ENCODE measurements around the gene FEN1. TPM values are rescaled to one million over a fixed set of nuclear protein-coding genes. Genes with fewer than 3 reads are reported as not detected.

FEN1 gene
- total and polyA plus RNA-seq, 9 donors: 3.7 to 8.6 (median 5.0) TPM

DNA sequence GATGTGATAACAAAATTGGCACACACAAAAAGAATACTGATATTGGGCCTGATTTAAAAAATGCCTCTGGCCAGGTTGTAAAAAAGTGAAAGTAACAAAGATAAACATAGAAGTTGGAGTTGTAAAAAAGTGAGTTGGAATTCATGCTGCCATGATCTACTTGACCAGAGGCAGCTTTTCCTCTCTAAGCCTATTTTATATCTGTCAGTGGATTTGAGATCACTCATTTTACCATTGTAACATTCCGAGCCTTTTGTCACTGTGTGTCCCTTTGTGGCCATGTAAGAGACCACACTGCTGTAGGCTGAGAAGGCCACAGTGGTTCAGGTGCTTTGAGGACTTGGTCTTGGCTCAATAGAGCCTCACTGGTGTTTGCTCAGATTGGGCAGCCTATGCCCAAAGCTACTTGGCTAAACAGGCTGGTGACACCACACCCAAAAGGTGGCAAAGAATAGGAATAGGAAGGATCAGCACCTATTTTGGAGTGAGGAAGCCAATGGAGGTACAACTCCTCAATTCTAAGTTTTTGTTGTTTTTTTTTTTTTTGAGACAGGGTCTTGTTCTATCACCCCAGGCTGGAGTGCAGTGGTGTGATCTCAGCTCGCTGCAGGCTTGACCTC is 7.1 kb downstream of the FEN1 start:
- DNase-seq: no peak
- Histone ChIP-seq H3K27ac (no peak overlapping the region), H3K27me3 (no peaks in the 10 kb centered on the region), H3K36me3 (no peaks in the 10 kb centered on the region), H3K4me1 (ENCODE audit: insufficient read depth) (no peaks in the 10 kb centered on the region), H3K9me3 (no peaks in the 10 kb centered on the region), H3K4me3 (no peak overlapping the region)
- TF ChIP-seq POLR2A (IDR thresholded peaks at IDR 0.05) (no peak), EP300 (IDR thresholded peaks at IDR 0.05) (no peak)
- TF ChIP-seq, protein P1, sequence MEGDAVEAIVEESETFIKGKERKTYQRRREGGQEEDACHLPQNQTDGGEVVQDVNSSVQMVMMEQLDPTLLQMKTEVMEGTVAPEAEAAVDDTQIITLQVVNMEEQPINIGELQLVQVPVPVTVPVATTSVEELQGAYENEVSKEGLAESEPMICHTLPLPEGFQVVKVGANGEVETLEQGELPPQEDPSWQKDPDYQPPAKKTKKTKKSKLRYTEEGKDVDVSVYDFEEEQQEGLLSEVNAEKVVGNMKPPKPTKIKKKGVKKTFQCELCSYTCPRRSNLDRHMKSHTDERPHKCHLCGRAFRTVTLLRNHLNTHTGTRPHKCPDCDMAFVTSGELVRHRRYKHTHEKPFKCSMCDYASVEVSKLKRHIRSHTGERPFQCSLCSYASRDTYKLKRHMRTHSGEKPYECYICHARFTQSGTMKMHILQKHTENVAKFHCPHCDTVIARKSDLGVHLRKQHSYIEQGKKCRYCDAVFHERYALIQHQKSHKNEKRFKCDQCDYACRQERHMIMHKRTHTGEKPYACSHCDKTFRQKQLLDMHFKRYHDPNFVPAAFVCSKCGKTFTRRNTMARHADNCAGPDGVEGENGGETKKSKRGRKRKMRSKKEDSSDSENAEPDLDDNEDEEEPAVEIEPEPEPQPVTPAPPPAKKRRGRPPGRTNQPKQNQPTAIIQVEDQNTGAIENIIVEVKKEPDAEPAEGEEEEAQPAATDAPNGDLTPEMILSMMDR (IDR thresholded peaks at IDR 0.05): no peak
- intact Hi-C loops (cut with DNase I): loop anchor here in 2 of 4 donors (5.0 to 10.0 kb wide), 5 partner anchors 75 to 513 kb away; no protein-coding TSS in a partner anchor
- 92 to 95% (median 94%) methylated on average over 2 of the region's 2 CpGs for WGBS, 3 donors

- Histone ChIP-seq H3K4me3 (no peak overlapping the region), H3K36me3 (no peaks in the 10 kb centered on the region), H3K4me1 (ENCODE audit: insufficient read depth) (no peaks in the 10 kb centered on the region), H3K27ac (no peak overlapping the region), H3K27me3 (no peaks in the 10 kb centered on the region), H3K9me3 (no peaks in the 10 kb centered on the region)
- DNase-seq: no peak
- intact Hi-C loops (cut with DNase I): loop anchor here in 1 of 4 donors (10.0 kb wide), 1 partner anchor 74 kb away; no protein-coding TSS in a partner anchor
- TF ChIP-seq EP300 (IDR thresholded peaks at IDR 0.05) (no peak), POLR2A (IDR thresholded peaks at IDR 0.05) (no peak)
- TF ChIP-seq, protein P1 (IDR thresholded peaks at IDR 0.05): no peak
- WGBS, 3 donors: 77 to 87% (median 81%) methylated on average over 3 of the region's 3 CpGs
These were observed 7.9 kb downstream of the FEN1 start for GRCh38 chr11:61800331-61801281.

DNA sequence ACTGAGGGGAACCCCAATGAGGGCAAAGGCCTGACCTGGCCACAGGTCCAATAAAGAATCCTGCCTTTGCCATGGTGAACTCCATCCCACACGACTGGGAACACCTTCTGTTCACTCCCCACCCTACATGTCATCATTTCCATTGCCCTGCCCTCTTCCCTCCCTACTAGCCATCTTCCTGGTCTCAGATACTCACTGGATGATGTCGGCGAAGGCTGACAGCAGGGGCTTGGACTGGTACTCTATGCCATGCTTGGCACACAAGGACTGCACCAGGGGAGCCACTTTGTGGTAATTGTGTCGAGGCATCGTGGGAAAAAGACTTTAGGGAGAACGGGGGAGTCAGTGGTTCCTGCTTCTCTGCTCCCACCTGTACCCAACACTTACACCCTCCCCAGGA is 9.9 kb downstream of the FEN1 start:
- H3K36me3 ChIP-seq: no peaks in the 10 kb centered on the region
- TF ChIP-seq, protein P1 (IDR thresholded peaks at IDR 0.05): no peak
- no peak for TF ChIP-seq POLR2A (IDR thresholded peaks at IDR 0.05)
- TF ChIP-seq EP300 (IDR thresholded peaks at IDR 0.05): no peak
- intact Hi-C loops (cut with DNase I): loop anchor here in 1 of 4 donors (10.0 kb wide), 1 partner anchor 72 kb away; no protein-coding TSS in a partner anchor

DNA sequence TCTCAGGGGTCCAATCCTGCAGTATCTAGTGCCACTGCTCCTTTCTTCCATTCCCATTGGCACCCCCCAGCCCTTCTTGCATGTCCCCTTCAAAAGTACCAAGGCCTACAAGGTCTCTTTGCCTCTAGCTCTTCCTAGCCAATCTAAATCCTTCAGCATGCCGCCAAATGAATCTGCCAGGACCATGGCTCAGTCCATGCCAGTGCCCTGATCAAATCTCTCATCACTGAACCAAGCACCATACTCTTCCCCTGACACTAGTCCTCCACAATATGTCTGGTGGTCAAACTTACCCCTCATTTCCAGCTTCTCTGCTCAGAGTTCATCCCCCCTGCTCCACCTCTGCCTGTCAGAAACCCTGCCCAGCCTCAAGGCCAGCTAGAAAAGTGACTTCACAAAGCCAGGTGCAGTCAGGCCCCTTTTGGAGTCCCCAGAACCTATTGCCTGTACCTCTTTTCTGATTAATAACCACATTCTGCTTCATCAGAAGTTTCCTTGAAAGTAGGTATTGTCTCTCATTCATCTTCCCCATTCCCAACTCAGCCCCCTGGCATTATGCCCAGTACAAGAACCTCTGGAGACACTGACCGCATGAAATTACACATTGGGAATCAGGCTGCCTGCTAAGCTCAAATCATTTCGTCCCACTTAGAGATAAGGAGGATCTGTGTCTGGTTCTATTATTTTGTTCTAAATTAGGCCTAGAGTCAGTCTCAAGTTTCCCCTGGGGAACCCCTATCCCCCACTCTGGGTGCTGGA is 11.4 kb downstream of the FEN1 start:
- Histone ChIP-seq H3K36me3 (no peaks in the 10 kb centered on the region), H3K27me3 (no peaks in the 10 kb centered on the region), H3K4me3 (no peak overlapping the region), H3K4me1 (ENCODE audit: insufficient read depth) (no peaks in the 10 kb centered on the region), H3K9me3 (no peaks in the 10 kb centered on the region), H3K27ac (no peak overlapping the region)
- TF ChIP-seq EP300 (IDR thresholded peaks at IDR 0.05): no peak
- no peak for TF ChIP-seq POLR2A (IDR thresholded peaks at IDR 0.05)
- TF ChIP-seq, protein P1 (IDR thresholded peaks at IDR 0.05): no peak
- DNase-seq: no peak
- WGBS, 3 donors: 46 to 60% (median 60%) methylated on average over 3 of the region's 3 CpGs
- intact Hi-C loops (cut with DNase I): loop anchor here in 1 of 4 donors (10.0 kb wide), 1 partner anchor 71 kb away; no protein-coding TSS in a partner anchor

More for the DNA sequence above, 9.9 kb downstream of the FEN1 start:
- Histone ChIP-seq H3K4me1 (ENCODE audit: insufficient read depth) (no peaks in the 10 kb centered on the region), H3K27ac (no peak overlapping the region), H3K27me3 (no peaks in the 10 kb centered on the region), H3K9me3 (no peaks in the 10 kb centered on the region), H3K4me3 (no peak overlapping the region)
- 82 to 85% (median 85%) methylated on average over 6 of the region's 6 CpGs for WGBS, 3 donors
- no peak for DNase-seq
